Tibial nerve (tissue), 4 donors: ENCODE results near the gene C1R. TPM values are rescaled to one million over a fixed set of nuclear protein-coding genes. Genes with fewer than 3 reads are reported as not detected.

Experiments
- DNase-seq, 2 donors: peaks; one replicate each; pipeline ENCODE4 v3.0.0-alpha.2; 2019; ENCODE audit warnings: low spot score in 2 of 2
- H3K27ac ChIP-seq, 4 donors: fragments of 200-600 bp; sonication (generic) in 3 of 4; one replicate each; pipeline ENCODE4 v1.5.1; 2017 to 2019; ENCODE audit warnings: mild to moderate bottlenecking in 1 of 4
- H3K27me3 ChIP-seq, 2 donors: fragments of 200-600 bp; sonication (generic) in 1 of 2; one replicate each; pipeline versions ENCODE4 v1.5.1 to v1.6.0; 2017 to 2019
- H3K36me3 ChIP-seq, 3 donors: fragments of 200-600 bp; sonication (generic); one replicate each; pipeline ENCODE4 v1.5.1; 2018 to 2019
- H3K4me1 ChIP-seq, 4 donors: fragments of 200-600 bp; sonication (generic) in 3 of 4; one replicate each; pipeline ENCODE4 v1.5.1; 2017 to 2019
- H3K4me3 ChIP-seq, 4 donors: fragments of 200-600 bp; sonication (generic) in 3 of 4; one replicate each; pipeline ENCODE4 v1.5.1; 2017 to 2019; ENCODE audit warnings: mild to moderate bottlenecking in 1 of 4, moderate library complexity in 1 of 4
- H3K9me3 ChIP-seq, 4 donors: fragments of 200-600 bp; sonication (generic) in 3 of 4; one replicate each; pipeline ENCODE4 v1.5.1; 2017 to 2019
- EP300 ChIP-seq, 2 donors: sonication (generic); formaldehyde crosslinking; IDR thresholded peaks; one replicate each; pipeline ENCODE4 v1.6.1; 2017; ENCODE audit warnings: antibody characterized with exemption in 2 of 2, mild to moderate bottlenecking in 1 of 2
- POLR2A ChIP-seq, 2 donors: fragments of 450-650 bp; IDR thresholded peaks; one replicate each; pipeline ENCODE4 v1.6.1; 2017; ENCODE audit warnings: antibody characterized with exemption in 2 of 2, mild to moderate bottlenecking in 2 of 2, moderate library complexity in 2 of 2
- WGBS, 2 donors: methylation state at CpG; one replicate each; pipeline ENCODE4 v1.1.5; 2018; 5-methylcytosine and 5-hydroxymethylcytosine counted together
- total RNA-seq, 4 donors: library from RNA; depleted of rRNA; stranded (reverse); fragments of >200 nt; gene quantifications; one replicate each; pipeline ENCODE4 v1.1.0, GENCODE V29; 2016
- TF ChIP-seq, protein P1 (sequence below), 5 experiments: fragments of 200-600 bp in 3 of 5; fragments of 450-650 bp in 2 of 5; sonication (generic) in 3 of 5; IDR thresholded peaks; one replicate each; pipeline ENCODE4 v1.5.1; 2016 to 2019; ENCODE audit warnings: antibody characterized with exemption in 5 of 5, mild to moderate bottlenecking in 3 of 5, moderate library complexity in 2 of 5

Gene C1R
- total RNA-seq, 4 donors from 2014 or later, result 528 to 1,237 (median 593) TPM

DNA sequence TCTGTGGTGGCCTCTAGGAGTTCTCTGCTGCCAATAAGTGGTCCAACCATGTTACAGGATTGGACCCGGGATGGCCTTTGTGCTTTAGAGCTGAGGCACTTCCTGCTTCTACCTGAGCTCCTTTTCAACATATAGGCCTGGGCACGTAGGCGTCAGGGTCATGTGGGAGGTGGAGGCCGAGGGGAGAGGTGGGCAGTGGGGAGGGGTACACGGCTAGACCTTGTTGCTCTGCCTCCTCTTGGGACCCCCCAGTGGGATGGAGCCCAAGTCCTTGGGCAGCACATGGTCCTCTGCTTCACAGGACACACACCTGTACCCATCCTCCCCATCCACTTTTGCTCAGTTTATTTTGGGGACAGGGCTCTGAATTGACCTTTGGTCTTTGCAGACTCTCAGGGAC lies 29.1 kb upstream of the C1R start:
- no peaks in the 10 kb centered on the region for H3K9me3 ChIP-seq
- H3K4me1 ChIP-seq, result peaks cover 0 to 15% (median 3%) of the 10 kb centered on the region in 4 donors
- no peak for TF ChIP-seq EP300 (IDR thresholded peaks at IDR 0.05)
- WGBS, 2 donors, result 73 to 81% methylated on average over 5 of the region's 5 CpGs
- no peak overlapping the region for H3K27ac ChIP-seq
- peaks cover 0 to 18% (median 0%) of the 10 kb centered on the region in 3 donors for H3K36me3 ChIP-seq
- no peaks in the 10 kb centered on the region for H3K27me3 ChIP-seq
- H3K4me3 ChIP-seq, result no peak overlapping the region
- DNase-seq, result no peak

DNA sequence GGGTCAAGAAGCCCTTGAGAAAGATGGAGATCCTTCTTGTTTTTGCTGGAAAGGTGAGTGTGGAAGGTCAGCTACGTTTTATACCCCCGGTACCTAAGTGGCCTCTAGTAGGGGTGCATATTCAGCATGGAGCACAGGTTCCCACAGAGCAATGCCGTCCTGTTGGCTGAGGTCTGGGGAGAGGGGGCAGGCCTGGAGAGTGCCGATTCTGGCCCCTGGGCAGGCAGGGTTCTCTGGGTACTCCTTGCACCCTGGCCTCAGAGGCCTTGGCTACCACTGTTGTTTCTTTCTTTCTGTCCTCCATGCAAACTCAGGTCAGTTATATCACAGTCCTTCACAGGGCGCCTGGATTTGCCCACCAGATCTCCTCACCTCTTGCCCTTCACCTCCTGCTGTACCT lies 27.9 kb upstream of the C1R start:
- Histone ChIP-seq H3K4me3 (no peak overlapping the region), H3K27ac (no peak overlapping the region), H3K4me1 (peaks cover 0 to 15% (median 3%) of the 10 kb centered on the region in 4 donors), H3K9me3 (no peaks in the 10 kb centered on the region), H3K27me3 (no peaks in the 10 kb centered on the region), H3K36me3 (peaks cover 0 to 30% (median 4%) of the 10 kb centered on the region in 3 donors)
- DNase-seq, result no peak
- TF ChIP-seq POLR2A (IDR thresholded peaks at IDR 0.05) (no peak), EP300 (IDR thresholded peaks at IDR 0.05) (no peak)
- TF ChIP-seq, protein P1, sequence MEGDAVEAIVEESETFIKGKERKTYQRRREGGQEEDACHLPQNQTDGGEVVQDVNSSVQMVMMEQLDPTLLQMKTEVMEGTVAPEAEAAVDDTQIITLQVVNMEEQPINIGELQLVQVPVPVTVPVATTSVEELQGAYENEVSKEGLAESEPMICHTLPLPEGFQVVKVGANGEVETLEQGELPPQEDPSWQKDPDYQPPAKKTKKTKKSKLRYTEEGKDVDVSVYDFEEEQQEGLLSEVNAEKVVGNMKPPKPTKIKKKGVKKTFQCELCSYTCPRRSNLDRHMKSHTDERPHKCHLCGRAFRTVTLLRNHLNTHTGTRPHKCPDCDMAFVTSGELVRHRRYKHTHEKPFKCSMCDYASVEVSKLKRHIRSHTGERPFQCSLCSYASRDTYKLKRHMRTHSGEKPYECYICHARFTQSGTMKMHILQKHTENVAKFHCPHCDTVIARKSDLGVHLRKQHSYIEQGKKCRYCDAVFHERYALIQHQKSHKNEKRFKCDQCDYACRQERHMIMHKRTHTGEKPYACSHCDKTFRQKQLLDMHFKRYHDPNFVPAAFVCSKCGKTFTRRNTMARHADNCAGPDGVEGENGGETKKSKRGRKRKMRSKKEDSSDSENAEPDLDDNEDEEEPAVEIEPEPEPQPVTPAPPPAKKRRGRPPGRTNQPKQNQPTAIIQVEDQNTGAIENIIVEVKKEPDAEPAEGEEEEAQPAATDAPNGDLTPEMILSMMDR (IDR thresholded peaks at IDR 0.05), result no peak
- WGBS, 2 donors, result 86% methylated on average over 5 of the region's 5 CpGs

DNA sequence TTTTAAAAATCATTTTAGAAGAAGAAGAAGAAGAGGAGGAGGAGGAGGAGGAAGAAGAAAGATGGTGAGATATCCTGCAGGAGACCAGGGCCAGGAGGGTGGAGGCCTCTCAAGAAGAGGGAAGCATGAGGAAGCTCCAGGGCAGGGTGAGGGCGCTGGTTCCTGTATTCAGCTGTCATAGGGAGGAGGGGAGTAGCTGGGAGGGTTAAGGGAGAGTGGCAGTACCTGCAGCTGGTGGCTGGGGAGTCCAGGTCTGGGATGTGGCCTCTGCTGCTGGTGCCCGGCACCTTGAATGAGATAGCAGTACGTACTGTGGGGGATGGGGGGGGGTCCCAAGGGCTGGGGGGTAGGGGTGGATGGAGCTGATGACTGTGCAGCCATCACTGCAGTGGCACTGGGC lies 26.6 kb upstream of the C1R start:
- no peak overlapping the region for H3K4me3 ChIP-seq
- H3K4me1 ChIP-seq, result peaks cover 0 to 15% (median 3%) of the 10 kb centered on the region in 4 donors
- no peaks in the 10 kb centered on the region for H3K9me3 ChIP-seq
- WGBS, 2 donors, result 74 to 85% methylated on average over 3 of the region's 3 CpGs
- TF ChIP-seq, protein P1 (IDR thresholded peaks at IDR 0.05), result no peak
- TF ChIP-seq POLR2A (IDR thresholded peaks at IDR 0.05) (no peak), EP300 (IDR thresholded peaks at IDR 0.05) (no peak)
- H3K27me3 ChIP-seq, result no peaks in the 10 kb centered on the region
- peaks cover 0 to 37% (median 4%) of the 10 kb centered on the region in 3 donors for H3K36me3 ChIP-seq
- DNase-seq, result no peak
- H3K27ac ChIP-seq, result no peak overlapping the region

DNA sequence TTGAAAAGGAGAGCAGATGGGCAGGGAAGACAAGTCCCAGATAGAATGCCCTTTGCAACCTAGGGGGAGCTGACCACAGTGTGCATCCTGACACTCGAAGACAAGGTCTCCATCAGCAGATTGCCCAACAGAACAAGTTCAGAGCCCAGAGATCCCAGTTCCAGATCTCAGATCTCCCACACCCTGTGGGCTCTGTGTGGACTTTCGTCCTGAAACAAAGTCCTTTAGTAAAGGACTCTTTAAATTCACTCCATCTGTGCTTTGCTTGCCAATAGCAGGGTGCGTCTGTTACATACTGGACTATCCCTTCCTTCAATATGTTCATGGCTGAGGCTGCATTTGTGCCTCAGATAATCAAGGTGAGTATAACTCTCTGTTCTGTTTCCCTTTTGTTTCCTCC lies 25.4 kb upstream of the C1R start:
- no peak overlapping the region for H3K27ac ChIP-seq
- peaks cover 0 to 37% (median 4%) of the 10 kb centered on the region in 3 donors for H3K36me3 ChIP-seq
- H3K4me1 ChIP-seq, result peaks cover 0 to 17% (median 2%) of the 10 kb centered on the region in 4 donors
- H3K9me3 ChIP-seq, result no peaks in the 10 kb centered on the region
- TF ChIP-seq POLR2A (IDR thresholded peaks at IDR 0.05) (no peak), EP300 (IDR thresholded peaks at IDR 0.05) (no peak)
- TF ChIP-seq, protein P1 (IDR thresholded peaks at IDR 0.05), result no peak
- no peaks in the 10 kb centered on the region for H3K27me3 ChIP-seq
- 81 to 85% methylated on average over 3 of the region's 3 CpGs for WGBS, 2 donors
- no peak for DNase-seq
- no peak overlapping the region for H3K4me3 ChIP-seq

DNA sequence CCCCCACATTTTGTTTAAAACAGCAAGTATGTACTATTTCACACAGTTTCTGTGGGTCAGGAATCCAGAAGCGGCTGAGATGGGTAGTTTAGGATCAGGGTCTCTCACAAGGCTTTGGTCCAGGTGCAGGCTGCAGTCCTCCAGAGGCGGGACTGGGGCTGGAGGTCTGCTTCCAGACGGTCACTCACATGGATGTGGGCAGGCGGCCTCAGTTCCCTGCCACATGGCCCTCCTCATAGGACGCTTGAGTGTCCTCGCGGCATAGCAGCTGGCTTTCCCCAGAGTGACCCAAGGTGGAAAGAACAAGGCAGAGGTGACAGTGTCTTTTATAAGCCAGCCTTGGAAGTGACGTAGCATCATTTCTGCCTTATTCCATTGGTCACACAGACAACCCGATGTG lies 24.7 kb upstream of the C1R start:
- H3K4me3 ChIP-seq, result no peak overlapping the region
- H3K9me3 ChIP-seq, result no peaks in the 10 kb centered on the region
- no peak for TF ChIP-seq POLR2A (IDR thresholded peaks at IDR 0.05)
- WGBS, 2 donors, result 86 to 94% methylated on average over 9 of the region's 9 CpGs
- no peak overlapping the region for H3K27ac ChIP-seq
- H3K36me3 ChIP-seq, result peaks cover 0 to 37% (median 4%) of the 10 kb centered on the region in 3 donors
- no peaks in the 10 kb centered on the region for H3K27me3 ChIP-seq
- peaks cover 0 to 17% (median 4%) of the 10 kb centered on the region in 4 donors for H3K4me1 ChIP-seq
- DNase-seq, result no peak

DNA sequence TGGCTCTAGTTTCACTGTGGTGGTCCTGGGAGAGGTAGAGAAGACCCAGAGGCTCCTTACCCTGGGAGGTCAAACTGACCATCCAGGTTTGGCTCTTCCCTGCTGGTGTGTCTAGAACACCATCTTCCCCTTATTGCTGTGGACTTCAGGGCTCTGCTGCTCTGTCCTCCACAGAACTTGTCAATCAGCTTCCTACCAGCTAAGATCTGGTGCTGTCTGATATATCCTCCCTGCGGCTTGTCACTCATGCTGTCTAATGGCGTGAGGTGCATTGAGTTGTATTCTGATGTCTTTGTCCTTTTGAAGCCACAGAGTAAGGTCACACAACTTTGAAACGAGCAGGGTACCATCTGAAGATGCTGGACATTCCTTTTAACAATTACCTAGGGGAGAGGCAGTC lies 24.0 kb upstream of the C1R start:
- WGBS, 2 donors, result 83 to 88% methylated on average over 3 of the region's 3 CpGs
- peaks cover 0 to 37% (median 4%) of the 10 kb centered on the region in 3 donors for H3K36me3 ChIP-seq
- H3K27ac ChIP-seq, result no peak overlapping the region
- DNase-seq, result no peak
- H3K4me3 ChIP-seq, result no peak overlapping the region
- no peaks in the 10 kb centered on the region for H3K9me3 ChIP-seq
- H3K4me1 ChIP-seq, result peaks cover 0 to 22% (median 4%) of the 10 kb centered on the region in 4 donors
- TF ChIP-seq, protein P1 (IDR thresholded peaks at IDR 0.05), result no peak
- no peak for TF ChIP-seq POLR2A (IDR thresholded peaks at IDR 0.05)
- TF ChIP-seq EP300 (IDR thresholded peaks at IDR 0.05), result no peak
- H3K27me3 ChIP-seq, result no peaks in the 10 kb centered on the region
